NCI-H82 (cell line): ENCODE results near the gene TXNDC5.

Experiments
- DNase-seq: peaks from one replicate; lab custom pipeline; 2025; lab: John Stamatoyannopoulos, UW

TXNDC5 gene

GRCh38 chr6:7910654-7911344 lies at the start of gene TXNDC5:
TXNDC5 (minus strand) TSS chr6:7910788; CDS start chr6:7910776, 12 bp downstream.
- DNase-seq, result peak; percentile 83

DNA sequence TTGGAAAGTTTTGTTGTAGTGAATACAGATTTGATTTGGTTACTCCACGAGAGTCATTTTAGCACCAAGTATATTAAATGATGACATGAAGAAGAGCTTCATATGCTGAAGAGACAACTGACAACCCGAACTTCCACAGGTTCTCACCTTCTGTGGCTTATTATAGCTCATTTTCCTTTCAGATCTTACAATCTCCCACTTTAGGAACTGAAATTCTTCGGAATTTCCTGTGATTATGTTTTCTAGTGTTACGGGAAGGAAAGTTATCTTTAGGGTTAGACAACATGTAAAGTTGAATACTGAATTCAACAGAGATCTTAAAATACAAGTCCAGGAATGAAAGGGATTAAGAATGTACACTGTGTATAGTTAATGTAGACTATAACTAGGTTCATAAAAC lies 49.6 kb upstream of the TXNDC5 start:
- DNase-seq, result no peak

DNA sequence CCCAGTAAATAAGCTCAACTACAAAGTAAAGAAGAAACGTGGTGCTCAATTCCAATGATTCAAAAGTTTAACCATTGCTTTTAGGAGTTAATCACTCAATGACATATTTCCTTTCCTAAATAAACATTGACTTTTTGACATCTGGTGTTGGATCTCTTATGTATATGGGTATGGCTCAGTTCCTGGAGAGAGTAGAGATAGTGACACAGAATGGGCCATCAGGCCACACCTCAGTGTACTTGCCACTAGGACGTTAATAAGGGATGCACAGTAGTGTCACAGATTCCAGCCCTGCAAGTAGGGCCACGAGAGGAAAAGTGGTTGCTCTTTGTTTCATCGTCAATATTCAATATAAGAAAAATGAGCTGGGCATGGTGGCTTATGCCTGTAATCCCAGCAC lies 48.9 kb upstream of the TXNDC5 start:
- no peak for DNase-seq

DNA sequence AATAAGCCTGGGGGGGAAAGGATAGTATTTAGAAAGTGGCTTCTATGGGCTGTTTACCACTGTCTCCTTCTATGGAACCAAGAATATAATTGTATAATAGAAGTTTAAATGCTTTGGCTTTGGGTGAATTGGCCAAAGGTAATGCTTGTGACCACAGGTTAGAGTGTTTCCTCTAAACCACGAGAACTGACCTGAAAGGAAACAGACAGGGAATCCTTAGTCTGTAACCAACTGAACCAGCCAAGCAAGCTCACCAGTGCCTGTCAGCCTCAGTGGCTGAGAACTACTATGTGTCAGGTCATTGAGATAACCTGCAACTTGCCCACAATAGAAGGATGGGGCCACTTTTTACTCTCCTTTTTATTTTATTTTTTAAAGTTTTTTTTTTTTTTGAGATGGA lies 47.9 kb upstream of the TXNDC5 start:
- DNase-seq, result no peak

GRCh38 chr6:7956257-7956656 lies 45.7 kb upstream of the TXNDC5 start:
- DNase-seq, result no peak

DNA sequence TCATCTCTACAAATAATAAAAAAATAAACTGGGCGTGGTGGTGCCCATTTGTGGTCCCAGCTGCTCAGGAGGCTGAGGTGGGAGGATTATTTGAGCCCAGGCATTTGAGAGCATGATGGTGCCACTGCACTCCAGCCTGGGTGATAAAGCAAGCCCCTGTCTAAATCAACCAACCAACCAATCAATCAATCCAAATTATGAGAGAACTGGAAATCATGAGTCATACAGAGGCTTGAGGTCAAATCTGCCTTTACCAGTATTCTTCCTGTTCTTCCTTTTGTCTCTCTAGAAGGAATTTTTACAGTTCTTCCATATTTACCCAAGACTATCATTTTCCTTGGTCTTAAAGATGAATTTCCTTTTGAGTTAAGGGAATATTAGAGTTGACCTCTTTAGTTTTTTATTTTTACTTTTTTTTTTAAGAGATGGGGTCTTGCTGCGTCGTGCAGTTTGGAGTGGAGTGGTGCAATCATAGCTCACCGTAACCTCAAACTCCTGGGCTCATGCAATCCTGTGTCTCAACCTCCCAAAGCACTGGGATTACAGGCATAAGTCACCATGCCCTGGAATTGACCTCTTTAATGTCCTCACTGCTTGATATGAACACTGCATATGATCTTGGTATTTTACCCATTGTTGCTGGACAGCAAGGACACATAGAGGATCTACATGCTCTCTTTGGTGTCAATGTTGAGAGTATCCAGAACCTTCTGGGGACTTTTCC lies 44.1 kb upstream of the TXNDC5 start:
- no peak for DNase-seq

DNA sequence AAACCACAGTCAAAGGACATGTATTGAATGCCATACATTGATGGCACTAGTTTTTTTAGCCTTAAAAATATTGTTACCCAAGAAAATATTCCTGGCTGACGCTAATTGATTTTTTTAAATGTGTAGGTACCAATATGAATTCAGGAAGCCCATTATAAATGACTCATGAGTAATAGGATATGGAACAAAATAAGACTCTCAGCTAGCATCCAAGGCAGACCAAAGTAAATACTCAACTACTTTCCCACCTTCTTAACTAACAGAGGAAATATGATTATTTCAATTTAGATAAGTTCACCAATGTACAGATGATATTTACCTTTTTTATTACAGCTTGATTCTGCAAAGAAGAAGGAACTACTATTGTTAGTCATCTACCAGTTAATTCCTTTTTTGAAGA lies 43.2 kb upstream of the TXNDC5 start:
- DNase-seq, result no peak

DNA sequence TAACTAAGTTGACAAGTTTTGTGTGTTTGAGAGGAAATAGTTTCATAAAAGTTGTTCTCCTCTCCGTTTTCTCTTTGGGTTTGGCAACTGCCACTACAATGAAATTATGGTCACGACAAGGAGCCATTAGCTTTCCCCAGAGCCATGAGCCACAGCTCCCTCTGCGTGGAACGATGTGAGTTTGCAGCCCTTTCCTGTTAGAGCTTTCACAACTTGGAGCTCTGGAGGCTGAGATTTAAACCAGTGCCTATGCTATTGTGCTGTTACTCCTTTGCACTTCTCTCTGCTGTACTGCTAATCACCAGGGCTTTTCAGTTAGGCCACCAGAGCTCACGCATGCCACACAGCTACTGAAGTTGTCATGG lies 29.3 kb upstream of the TXNDC5 start:
- no peak for DNase-seq

GRCh38 chr6:7939184-7939863 lies 28.7 kb upstream of the TXNDC5 start:
- no peak for DNase-seq

- DNase-seq, result no peak
Measured at GRCh38 chr6:7938562-7939183, 28.1 kb upstream of the TXNDC5 start.

- no peak for DNase-seq
Measured at GRCh38 chr6:7933794-7934193, 23.2 kb upstream of the TXNDC5 start.

DNA sequence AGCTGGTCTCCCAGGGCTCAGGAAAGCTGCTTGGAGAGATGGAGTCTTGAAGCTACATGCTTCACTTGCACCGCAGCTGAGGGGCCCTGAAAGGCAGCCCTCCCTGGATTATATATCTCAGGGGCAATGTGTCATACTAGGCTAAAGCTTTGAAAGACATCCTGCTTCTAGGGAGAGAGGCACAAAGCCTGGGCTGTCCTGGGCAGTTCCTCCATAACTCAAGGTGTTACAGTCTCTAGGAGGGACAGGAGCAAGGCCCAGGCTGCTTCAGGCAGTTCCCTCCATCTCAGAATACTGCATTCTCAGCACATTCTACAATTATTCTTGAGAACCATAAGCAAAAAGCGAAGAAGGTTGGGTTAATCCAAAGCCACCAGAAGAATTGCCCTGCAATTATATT lies 22.0 kb upstream of the TXNDC5 start:
- DNase-seq, result no peak

- no peak for DNase-seq
Measured at GRCh38 chr6:7924867-7925266, 14.3 kb upstream of the TXNDC5 start.

DNA sequence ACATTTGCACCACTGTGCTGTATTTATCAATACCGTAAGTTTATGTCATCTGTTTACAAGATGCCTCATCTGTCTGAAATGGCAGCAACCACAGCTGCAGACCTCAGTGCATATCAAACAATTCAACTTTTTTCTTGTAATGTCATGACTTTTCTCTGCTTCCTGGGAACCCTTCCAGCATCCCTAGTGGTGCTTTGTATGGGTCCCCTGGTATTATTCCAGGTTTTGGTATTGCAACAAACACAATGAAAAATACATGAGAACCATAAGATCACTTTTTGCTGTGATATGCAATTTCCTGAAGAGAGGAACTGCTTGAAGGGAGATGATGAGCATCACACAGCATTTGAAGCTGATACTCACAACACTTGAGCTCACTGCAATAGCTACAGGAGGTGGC lies 12.0 kb upstream of the TXNDC5 start:
- no peak for DNase-seq

- no peak for DNase-seq
Measured at GRCh38 chr6:7921632-7922092, 11.1 kb upstream of the TXNDC5 start.

- no peak for DNase-seq
Measured at GRCh38 chr6:7921046-7921445, 10.5 kb upstream of the TXNDC5 start.

DNA sequence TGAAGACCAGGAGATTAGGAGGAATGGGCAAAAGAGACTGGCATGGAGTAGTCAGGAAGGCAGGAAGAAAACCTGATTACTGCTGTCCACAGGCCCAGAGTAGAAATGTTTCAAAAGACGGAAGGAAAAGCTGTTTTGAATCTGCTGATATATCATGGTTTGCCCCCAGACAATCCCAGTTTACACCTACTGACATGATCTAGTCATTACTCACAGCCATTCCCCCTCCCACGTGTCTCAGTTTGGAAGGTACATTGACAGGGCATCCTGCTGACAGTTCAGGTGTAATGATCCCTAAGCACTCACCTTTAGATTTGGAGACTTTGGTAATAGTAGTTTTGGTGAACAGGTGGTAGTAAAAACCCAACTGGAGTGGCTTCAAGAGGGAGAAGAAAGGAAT lies 9.8 kb upstream of the TXNDC5 start:
- no peak for DNase-seq

- DNase-seq, result no peak
Measured at GRCh38 chr6:7919871-7920270, 9.3 kb upstream of the TXNDC5 start.

DNA sequence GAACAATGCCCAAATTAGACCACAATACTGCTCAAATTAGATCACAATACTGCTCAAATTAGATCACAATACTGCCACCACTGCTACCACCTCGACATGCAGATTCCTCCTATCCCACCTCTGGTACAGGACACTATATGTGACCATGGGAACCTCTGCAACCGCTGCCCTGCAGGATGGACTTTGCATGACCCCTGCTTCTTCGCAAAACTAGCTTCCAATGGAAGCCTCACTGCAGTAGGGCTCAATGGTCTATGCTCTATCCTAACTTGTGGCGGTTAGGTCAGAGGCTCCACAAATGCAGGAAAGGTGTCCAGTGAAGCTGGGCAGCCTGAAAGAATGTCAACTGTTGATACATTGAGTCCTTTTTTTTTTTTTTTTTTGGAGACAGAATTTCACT lies 7.8 kb upstream of the TXNDC5 start:
- DNase-seq, result no peak

DNA sequence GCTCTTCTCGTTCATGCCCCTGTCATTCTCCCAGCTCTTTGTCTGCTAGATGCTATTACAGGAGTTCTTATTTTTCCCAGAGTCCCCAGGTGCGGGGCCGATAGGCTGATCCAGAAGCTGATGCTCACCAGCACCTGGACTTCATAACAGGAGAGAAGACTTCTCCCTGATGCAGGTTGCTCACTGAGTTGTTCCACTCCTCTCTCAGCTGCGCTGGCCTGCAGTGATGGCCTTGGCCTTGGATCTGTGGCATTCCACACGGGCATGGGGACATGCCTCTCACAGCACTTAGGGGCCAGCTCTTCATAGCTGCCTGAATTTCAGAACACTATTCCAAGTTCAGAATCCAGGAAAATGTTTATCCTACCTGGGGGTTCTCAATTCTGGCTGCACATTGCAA lies 7.1 kb upstream of the TXNDC5 start:
- DNase-seq, result no peak

GRCh38 chr6:7916959-7917358 lies 6.4 kb upstream of the TXNDC5 start:
- DNase-seq, result no peak

DNA sequence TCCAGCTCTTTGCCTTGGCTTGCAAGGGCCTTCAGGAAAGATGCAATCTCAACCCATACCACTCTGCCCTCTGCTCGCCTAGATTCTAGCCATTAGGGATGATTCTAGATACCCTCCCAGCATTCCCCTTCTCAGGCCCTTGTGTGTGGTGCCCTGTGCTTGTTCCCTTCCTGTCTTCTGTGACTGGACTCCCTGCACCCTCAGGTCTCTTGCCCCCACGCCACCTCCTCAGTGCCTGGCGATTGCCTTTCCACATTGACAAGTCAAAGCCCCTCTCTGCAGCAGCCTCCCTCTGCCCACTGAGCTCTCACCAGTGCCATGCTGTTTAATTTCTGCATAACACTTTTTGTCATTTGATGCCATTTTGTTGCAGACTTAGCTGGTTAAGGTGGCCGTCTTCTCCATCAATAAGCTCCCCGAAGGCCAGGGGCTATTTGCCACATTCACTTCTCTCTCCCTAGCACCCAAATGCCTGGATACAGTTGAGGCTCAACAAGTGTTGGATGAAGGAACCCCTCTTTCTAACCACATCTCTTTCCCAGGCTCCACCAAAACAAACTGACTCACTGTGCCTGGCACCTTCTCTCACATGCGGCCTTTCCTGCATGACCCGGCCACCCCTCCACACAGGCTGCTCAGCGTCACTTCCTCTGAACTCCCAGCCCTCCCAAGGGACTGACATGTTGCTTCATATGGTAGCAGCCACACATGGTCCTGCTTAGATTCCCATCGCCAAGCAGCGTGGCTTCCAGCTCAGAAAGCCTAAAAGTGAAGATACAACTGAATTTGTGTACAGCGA lies 4.6 kb upstream of the TXNDC5 start:
- DNase-seq, result no peak
